Neuronal stem cell (in vitro differentiated cells): ENCODE results near the gene NFASC.

Experiments used
- DNase-seq: peaks from one replicate; pipeline ENCODE4 v3.0.0-alpha.2; 2013; ENCODE audit warnings: low spot score
- H2AFZ ChIP-seq: one replicate; pipeline ENCODE4 v1.6.1; 2013; ENCODE audit warnings: mild to moderate bottlenecking, low read length, inconsistent platforms
- H2AK5ac ChIP-seq: 2 replicates; pipeline ENCODE4 v1.6.1; 2013; ENCODE audit warnings: low read depth, mild to moderate bottlenecking, inconsistent platforms, low read length, moderate library complexity, mixed read lengths
- H2BK120ac ChIP-seq: 2 replicates; pipeline ENCODE4 v1.6.1; 2013; ENCODE audit warnings: low read depth, mild to moderate bottlenecking, inconsistent platforms, low read length, moderate library complexity, mixed read lengths
- H2BK12ac ChIP-seq: one replicate; pipeline ENCODE4 v1.6.1; 2013; ENCODE audit warnings: low read length, inconsistent platforms
- H2BK15ac ChIP-seq: 2 replicates; pipeline ENCODE4 v1.6.1; 2013; ENCODE audit warnings: mild to moderate bottlenecking, low read length, inconsistent platforms, mixed read lengths
- H2BK5ac ChIP-seq: one replicate; pipeline ENCODE4 v1.6.1; 2013; ENCODE audit warnings: inconsistent platforms, mild to moderate bottlenecking, low read length, moderate library complexity
- H3K14ac ChIP-seq: one replicate; pipeline ENCODE4 v1.6.1; 2013; ENCODE audit warnings: low read length, inconsistent platforms
- H3K18ac ChIP-seq: 2 replicates; pipeline ENCODE4 v1.6.1; 2013; ENCODE audit warnings: low read length, inconsistent platforms
- H3K23ac ChIP-seq: 2 replicates; pipeline ENCODE4 v1.6.1; 2013; ENCODE audit warnings: low read depth, mild to moderate bottlenecking, mixed read lengths, low read length, inconsistent platforms; ENCODE audit not compliant: poor library complexity
- H3K27ac ChIP-seq: replicated peaks from 3 replicates; pipeline ENCODE4 v1.5.1; 2013; ENCODE audit warnings: low read length, inconsistent platforms
- H3K27me3 ChIP-seq, 3 experiments: 2 replicates each; pipeline ENCODE4 v1.6.1; 2013; ENCODE audit warnings: low read length in 3 of 3, mild to moderate bottlenecking in 2 of 3, inconsistent platforms in 1 of 3, low read depth in 1 of 3, mixed read lengths in 1 of 3, moderate library complexity in 1 of 3; ENCODE audit not compliant: control insufficient read depth in 3 of 3, insufficient read depth in 3 of 3
- H3K36me3 ChIP-seq, 2 donors: replicated peaks in 1 of 2; 2 replicates each; pipeline ENCODE4 v1.6.1; 2013; ENCODE audit warnings: low read length in 2 of 2; ENCODE audit not compliant: control insufficient read depth in 2 of 2, insufficient read depth in 2 of 2
- H3K4ac ChIP-seq: 2 replicates; pipeline ENCODE4 v1.6.1; 2013; ENCODE audit warnings: inconsistent platforms, mild to moderate bottlenecking, low read length, moderate library complexity
- H3K4me1 ChIP-seq, 2 donors: 1 replicate in 1 of 2; 2 replicates in 1 of 2; pipeline ENCODE4 v1.6.1; 2013; ENCODE audit warnings: low read length in 2 of 2, low read depth in 1 of 2; ENCODE audit not compliant: control insufficient read depth in 2 of 2, insufficient read depth in 1 of 2
- H3K4me2 ChIP-seq: one replicate; pipeline ENCODE4 v1.6.1; 2013; ENCODE audit warnings: mild to moderate bottlenecking, low read length, inconsistent platforms; ENCODE audit not compliant: insufficient read depth, poor library complexity, severe bottlenecking
- H3K4me3 ChIP-seq, 2 donors: 2 replicates each; pipeline ENCODE4 v1.5.1; 2013; ENCODE audit warnings: low read length in 2 of 2, mild to moderate bottlenecking in 2 of 2, inconsistent platforms in 1 of 2, moderate library complexity in 1 of 2
- H3K79me1 ChIP-seq: one replicate; pipeline ENCODE4 v1.6.1; 2013; ENCODE audit warnings: low read depth, mild to moderate bottlenecking, inconsistent platforms, low read length, moderate library complexity
- H3K9ac ChIP-seq: one replicate; pipeline ENCODE4 v1.6.1; 2013; ENCODE audit warnings: mild to moderate bottlenecking, low read depth, low read length, inconsistent platforms; ENCODE audit not compliant: poor library complexity
- H3K9me3 ChIP-seq, 2 donors: replicated peaks in 1 of 2; 2 replicates each; pipeline versions ENCODE3 to v1.6.1; 2013; ENCODE audit warnings: low read length in 2 of 2, mild to moderate bottlenecking in 2 of 2, inconsistent platforms in 1 of 2, low read depth in 1 of 2, mixed read lengths in 1 of 2, moderate library complexity in 1 of 2; ENCODE audit not compliant: control insufficient read depth in 2 of 2, insufficient read depth in 1 of 2
- H4K8ac ChIP-seq: one replicate; pipeline ENCODE4 v1.6.1; 2013; ENCODE audit warnings: low read depth, mild to moderate bottlenecking, inconsistent platforms, low read length, moderate library complexity
- H4K91ac ChIP-seq: one replicate; pipeline ENCODE4 v1.6.1; 2013; ENCODE audit warnings: low read length, low read depth, mild to moderate bottlenecking, inconsistent platforms; ENCODE audit not compliant: poor library complexity
- WGBS, 2 donors: extraction: QIAGEN DNeasy Blood & Tissue Kit; methylation state at CpG; one replicate each; pipeline ENCODE4 v1.1.7; 2013; ENCODE audit warnings: missing lambda C conversion rate in 2 of 2, mixed read lengths in 1 of 2; ENCODE audit not compliant: insufficient read length in 2 of 2, insufficient replicate concordance in 1 of 2; ENCODE audit errors: extremely low coverage in 2 of 2; 5-methylcytosine and 5-hydroxymethylcytosine counted together

The NFASC gene

DNA sequence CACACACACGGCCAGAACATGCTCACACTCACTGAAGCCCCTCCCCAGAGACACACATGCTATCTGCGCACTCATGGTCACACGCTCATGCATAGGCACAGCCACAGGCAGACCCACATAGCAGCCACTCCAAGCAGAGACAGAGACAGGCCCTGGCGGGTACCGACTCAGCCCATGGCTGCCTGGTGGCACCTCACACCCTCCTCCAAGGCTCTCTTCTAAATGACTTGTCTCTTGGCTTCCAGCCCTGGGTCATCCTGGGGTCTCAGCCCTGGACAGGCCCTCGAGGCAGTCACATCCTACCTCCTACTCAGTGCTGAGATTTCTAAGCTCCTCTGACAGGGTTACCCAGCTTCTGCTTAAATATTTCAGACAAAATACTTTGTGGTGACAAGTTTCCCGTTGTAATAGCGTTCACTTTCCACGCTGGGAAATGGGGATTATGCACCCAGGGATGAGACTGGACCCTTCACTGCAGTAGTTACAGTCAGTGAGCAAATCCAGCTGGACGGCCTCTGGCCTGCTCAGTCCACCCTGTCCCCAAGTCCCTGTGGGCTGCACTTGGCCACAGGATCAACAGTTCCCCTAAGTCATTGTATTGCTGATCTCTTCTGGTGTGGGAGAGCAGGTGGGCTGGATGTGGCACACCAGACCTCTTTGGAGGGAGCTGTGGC, 2.9 kb upstream of the NFASC start:
- H2AFZ ChIP-seq: no peak overlapping the region
- no peak overlapping the region for H3K4ac ChIP-seq
- no peak overlapping the region for H3K27ac ChIP-seq
- H2BK12ac ChIP-seq: no peak overlapping the region
- WGBS, 2 donors: no CpG with 5 or more reads among the region's 10 CpGs
- H2BK5ac ChIP-seq: peak overlapping the region; percentile 22
- no peak overlapping the region for H4K91ac ChIP-seq
- no peak overlapping the region for H2BK120ac ChIP-seq
- H3K79me1 ChIP-seq: no peaks in the 10 kb centered on the region
- peak overlapping the region; percentile 16 for H3K23ac ChIP-seq
- H3K4me3 ChIP-seq: peak overlapping the region in 1 of 2 donors; percentile 40
- no peak overlapping the region for H3K14ac ChIP-seq
- H4K8ac ChIP-seq: no peak overlapping the region
- H3K36me3 ChIP-seq: no peaks in the 10 kb centered on the region
- H3K9me3 ChIP-seq: no peaks in the 10 kb centered on the region
- peaks cover 8 to 12% of the 10 kb centered on the region in 2 donors for H3K4me1 ChIP-seq
- H2BK15ac ChIP-seq: no peak overlapping the region
- H3K18ac ChIP-seq: peak overlapping the region; percentile 0
- H3K27me3 ChIP-seq: no peaks in the 10 kb centered on the region
- H3K4me2 ChIP-seq: no peak overlapping the region
- H3K9ac ChIP-seq: no peak overlapping the region
- DNase-seq: no peak
- no peak overlapping the region for H2AK5ac ChIP-seq

DNA sequence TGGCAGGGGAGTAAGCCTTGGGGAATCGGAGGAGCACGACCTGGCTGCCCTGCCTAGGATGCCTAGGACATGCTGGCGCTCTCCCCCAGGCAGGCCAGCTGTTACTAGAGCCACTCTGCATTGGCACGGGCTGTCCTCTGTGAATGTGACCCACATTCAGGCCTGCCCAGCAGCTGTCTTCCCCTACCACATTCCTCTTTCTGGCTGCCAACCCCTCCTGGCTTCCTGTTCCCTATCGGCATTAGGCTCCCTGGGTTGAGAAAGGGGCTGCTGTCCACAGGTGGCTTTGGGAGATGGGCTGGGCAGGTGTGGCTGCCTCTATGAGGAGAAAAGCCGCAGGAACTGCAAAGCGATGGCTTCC, 2.3 kb upstream of the NFASC start:
- no peak overlapping the region for H3K9ac ChIP-seq
- H2AK5ac ChIP-seq: no peak overlapping the region
- no peak overlapping the region for H2BK15ac ChIP-seq
- no peaks in the 10 kb centered on the region for H3K27me3 ChIP-seq
- no CpG with 5 or more reads among the region's 7 CpGs for WGBS, 2 donors
- H4K8ac ChIP-seq: no peak overlapping the region
- H3K4me3 ChIP-seq: peak overlapping the region in 1 of 2 donors; percentile 38
- H4K91ac ChIP-seq: no peak overlapping the region
- H3K4me1 ChIP-seq: peaks cover 8 to 12% of the 10 kb centered on the region in 2 donors
- H3K23ac ChIP-seq: peak overlapping the region; percentile 16
- no peaks in the 10 kb centered on the region for H3K9me3 ChIP-seq
- peak overlapping the region; percentile 72 for H3K18ac ChIP-seq
- DNase-seq: no peak
- H2AFZ ChIP-seq: no peak overlapping the region
- H3K36me3 ChIP-seq: no peaks in the 10 kb centered on the region
- no peak overlapping the region for H2BK5ac ChIP-seq
- H3K4me2 ChIP-seq: no peak overlapping the region
- H3K14ac ChIP-seq: no peak overlapping the region
- no peaks in the 10 kb centered on the region for H3K79me1 ChIP-seq
- H2BK120ac ChIP-seq: no peak overlapping the region
- no peak overlapping the region for H2BK12ac ChIP-seq
- no peak overlapping the region for H3K4ac ChIP-seq
- H3K27ac ChIP-seq: no peak overlapping the region

DNA sequence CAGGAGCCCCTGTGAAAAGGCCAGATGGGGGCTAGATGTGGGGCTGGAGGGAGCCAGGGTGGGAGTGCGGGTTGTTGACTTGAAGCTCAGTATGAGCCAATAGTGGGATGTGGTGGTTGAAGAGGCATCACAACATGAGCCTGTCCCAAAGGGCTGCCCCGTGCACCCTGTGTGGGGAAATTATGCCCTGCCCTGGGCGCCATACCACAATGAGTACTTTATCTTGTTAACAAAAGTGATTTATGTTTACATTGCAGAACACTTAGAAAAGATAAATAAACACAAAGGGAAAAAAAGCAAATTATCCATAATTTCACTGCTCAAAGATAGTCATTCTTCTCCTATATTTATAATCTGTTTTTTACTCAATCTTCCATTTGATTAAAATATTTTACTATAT, 1.6 kb upstream of the NFASC start:
- Histone ChIP-seq H2AK5ac (no peak overlapping the region), H2BK15ac (no peak overlapping the region), H3K14ac (no peak overlapping the region), H3K9me3 (no peaks in the 10 kb centered on the region), H3K4ac (no peak overlapping the region), H3K18ac (no peak overlapping the region), H3K9ac (no peak overlapping the region), H3K4me2 (no peak overlapping the region), H4K8ac (no peak overlapping the region), H3K4me3 (no peak overlapping the region), H2AFZ (no peak overlapping the region), H3K27ac (no peak overlapping the region), H4K91ac (no peak overlapping the region), H2BK5ac (no peak overlapping the region), H2BK120ac (no peak overlapping the region), H3K36me3 (no peaks in the 10 kb centered on the region), H2BK12ac (no peak overlapping the region), H3K23ac (no peak overlapping the region), H3K79me1 (no peaks in the 10 kb centered on the region), H3K27me3 (no peaks in the 10 kb centered on the region), H3K4me1 (peaks cover 8 to 12% of the 10 kb centered on the region in 2 donors)
- no CpG with 5 or more reads among the region's 3 CpGs for WGBS, 2 donors
- DNase-seq: no peak

DNA sequence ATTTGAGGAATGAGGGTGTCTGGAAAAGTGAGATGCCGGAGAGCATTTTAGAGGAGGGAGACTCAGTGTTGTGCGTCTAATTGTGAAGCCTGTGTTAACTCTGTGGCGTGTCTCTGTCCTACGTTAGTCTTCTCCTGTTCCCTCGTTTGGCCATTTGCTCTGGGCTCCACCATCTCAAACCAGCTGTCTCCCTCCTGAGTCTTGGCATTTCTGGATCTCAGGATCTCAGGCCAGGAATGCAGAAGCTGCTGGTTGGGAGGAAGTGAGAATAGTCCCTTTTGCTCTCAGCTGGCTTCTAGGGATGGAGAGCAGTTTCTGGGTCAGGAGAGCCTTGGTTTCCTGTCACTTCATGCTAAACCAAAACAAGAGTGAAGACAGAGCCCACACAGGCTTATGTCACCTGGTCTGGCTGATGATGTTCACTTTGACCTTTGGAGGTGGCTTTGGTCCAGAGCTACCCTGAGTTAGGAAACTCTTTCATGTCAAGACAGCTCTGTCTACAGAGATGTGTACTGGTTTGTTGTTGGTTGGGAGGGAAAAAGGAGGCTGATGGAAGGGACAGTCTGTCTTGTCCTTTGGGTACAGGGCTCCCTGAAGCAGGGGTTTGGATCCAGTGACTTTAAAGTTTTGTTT, 859 bp downstream of the NFASC start:
- H3K4ac ChIP-seq: no peak overlapping the region
- H3K4me3 ChIP-seq: no peak overlapping the region
- no peak overlapping the region for H3K23ac ChIP-seq
- no peak overlapping the region for H2BK12ac ChIP-seq
- WGBS, 2 donors: no CpG with 5 or more reads among the region's 5 CpGs
- H4K8ac ChIP-seq: no peak overlapping the region
- H2AFZ ChIP-seq: no peak overlapping the region
- no peak overlapping the region for H2BK120ac ChIP-seq
- no peak overlapping the region for H3K9ac ChIP-seq
- H2AK5ac ChIP-seq: no peak overlapping the region
- H3K4me2 ChIP-seq: no peak overlapping the region
- H3K14ac ChIP-seq: no peak overlapping the region
- no peak for DNase-seq
- H2BK5ac ChIP-seq: no peak overlapping the region
- no peak overlapping the region for H3K27ac ChIP-seq
- H4K91ac ChIP-seq: no peak overlapping the region
- H3K79me1 ChIP-seq: no peaks in the 10 kb centered on the region
- no peaks in the 10 kb centered on the region for H3K27me3 ChIP-seq
- H3K4me1 ChIP-seq: peaks cover 8 to 12% of the 10 kb centered on the region in 2 donors
- H3K18ac ChIP-seq: no peak overlapping the region
- H3K36me3 ChIP-seq: no peaks in the 10 kb centered on the region
- H3K9me3 ChIP-seq: no peaks in the 10 kb centered on the region
- no peak overlapping the region for H2BK15ac ChIP-seq
